Tibial nerve (tissue), 4 donors: Measurements from ENCODE around the gene SRRM5.

Source experiments
- CTCF ChIP-seq, 5 experiments: fragments of 200-600 bp in 3 of 5; fragments of 450-650 bp in 2 of 5; sonication (generic) in 3 of 5; IDR thresholded peaks; one replicate each; pipeline ENCODE4 v1.5.1; 2016 to 2019; ENCODE audit warnings: antibody characterized with exemption in 5 of 5, mild to moderate bottlenecking in 3 of 5, moderate library complexity in 2 of 5
- EP300 ChIP-seq, 2 donors: sonication (generic); formaldehyde crosslinking; IDR thresholded peaks; one replicate each; pipeline ENCODE4 v1.6.1; 2017; ENCODE audit warnings: antibody characterized with exemption in 2 of 2, mild to moderate bottlenecking in 1 of 2
- POLR2A ChIP-seq, 2 donors: fragments of 450-650 bp; IDR thresholded peaks; one replicate each; pipeline ENCODE4 v1.6.1; 2017; ENCODE audit warnings: antibody characterized with exemption in 2 of 2, mild to moderate bottlenecking in 2 of 2, moderate library complexity in 2 of 2

- TF ChIP-seq CTCF (IDR thresholded peaks at IDR 0.05): peak; percentile 44 to 61 (median 56)
- TF ChIP-seq EP300 (IDR thresholded peaks at IDR 0.05): no peak
- no peak for TF ChIP-seq POLR2A (IDR thresholded peaks at IDR 0.05)
Measured at GRCh38 chr19:43594710-43595604, 16.9 kb upstream of the SRRM5 start.
